Endothelial cell (in vitro differentiated cells): ENCODE data around the gene IL15RA. TPM values are rescaled to one million over a fixed set of nuclear protein-coding genes. Genes with fewer than 3 reads are reported as not detected.

Source experiments
- DNase-seq: peaks from one replicate; pipeline ENCODE4 v3.0.0; 2021; ENCODE audit warnings: low spot score
- H3K27ac Mint-ChIP-seq: one replicate; pipeline ENCODE4 v1.8.0; 2021; ENCODE audit warnings: mixed read lengths, inconsistent platforms; ENCODE audit not compliant: unreplicated experiment
- H3K27me3 Mint-ChIP-seq: one replicate; pipeline ENCODE4 v1.8.0; 2021; ENCODE audit warnings: mild to moderate bottlenecking, moderate library complexity, mixed read lengths, inconsistent platforms; ENCODE audit not compliant: unreplicated experiment
- H3K36me3 Mint-ChIP-seq: one replicate; pipeline ENCODE4 v1.8.0; 2021; ENCODE audit warnings: mild to moderate bottlenecking, low read depth, mixed read lengths, inconsistent platforms; ENCODE audit not compliant: unreplicated experiment
- H3K4me1 Mint-ChIP-seq: one replicate; pipeline ENCODE4 v1.8.0; 2021; ENCODE audit warnings: mild to moderate bottlenecking, mixed read lengths, inconsistent platforms; ENCODE audit not compliant: unreplicated experiment
- H3K4me3 Mint-ChIP-seq: one replicate; pipeline ENCODE4 v1.8.0; 2021; ENCODE audit warnings: mild to moderate bottlenecking, mixed read lengths, inconsistent platforms; ENCODE audit not compliant: unreplicated experiment
- H3K9me3 Mint-ChIP-seq: one replicate; pipeline ENCODE4 v1.8.0; 2021; ENCODE audit warnings: mixed read lengths, inconsistent platforms; ENCODE audit not compliant: unreplicated experiment
- total RNA-seq: library from RNA; stranded (reverse); fragmentation: NEBNext Ultra II Directional; extraction: Animal tissue kit (Norgen Biotek cat#: 25700); gene quantifications from one replicate; pipeline ENCODE4 v1.2.1, GENCODE V29; 2021; ENCODE audit not compliant: unreplicated experiment
- TF ChIP-seq, protein P1 (sequence below): fragments of 200-600 bp; sonication (generic); IDR thresholded peaks from one replicate; pipeline ENCODE4 v1.5.0; 2021; ENCODE audit warnings: antibody characterized with exemption; ENCODE audit not compliant: unreplicated experiment

The IL15RA gene
- total RNA-seq, 1 donor from 2014 or later: 0.97 TPM

- Mint-ChIP-seq H3K4me3 (no peak overlapping the region), H3K4me1 (peaks cover 6% of the 10 kb centered on the region), H3K27ac (no peak overlapping the region), H3K27me3 (peaks cover 2% of the 10 kb centered on the region), H3K9me3 (no peaks in the 10 kb centered on the region), H3K36me3 (peaks cover 25% of the 10 kb centered on the region)
- DNase-seq: peak; percentile 15
- TF ChIP-seq, protein P1, sequence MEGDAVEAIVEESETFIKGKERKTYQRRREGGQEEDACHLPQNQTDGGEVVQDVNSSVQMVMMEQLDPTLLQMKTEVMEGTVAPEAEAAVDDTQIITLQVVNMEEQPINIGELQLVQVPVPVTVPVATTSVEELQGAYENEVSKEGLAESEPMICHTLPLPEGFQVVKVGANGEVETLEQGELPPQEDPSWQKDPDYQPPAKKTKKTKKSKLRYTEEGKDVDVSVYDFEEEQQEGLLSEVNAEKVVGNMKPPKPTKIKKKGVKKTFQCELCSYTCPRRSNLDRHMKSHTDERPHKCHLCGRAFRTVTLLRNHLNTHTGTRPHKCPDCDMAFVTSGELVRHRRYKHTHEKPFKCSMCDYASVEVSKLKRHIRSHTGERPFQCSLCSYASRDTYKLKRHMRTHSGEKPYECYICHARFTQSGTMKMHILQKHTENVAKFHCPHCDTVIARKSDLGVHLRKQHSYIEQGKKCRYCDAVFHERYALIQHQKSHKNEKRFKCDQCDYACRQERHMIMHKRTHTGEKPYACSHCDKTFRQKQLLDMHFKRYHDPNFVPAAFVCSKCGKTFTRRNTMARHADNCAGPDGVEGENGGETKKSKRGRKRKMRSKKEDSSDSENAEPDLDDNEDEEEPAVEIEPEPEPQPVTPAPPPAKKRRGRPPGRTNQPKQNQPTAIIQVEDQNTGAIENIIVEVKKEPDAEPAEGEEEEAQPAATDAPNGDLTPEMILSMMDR: no peak
Observed at GRCh38 chr10:5905854-5906507, 71.4 kb downstream of the IL15RA start.

GRCh38 chr10:5904227-5904626 is 73.1 kb downstream of the IL15RA start:
- Mint-ChIP-seq H3K36me3 (peaks cover 22% of the 10 kb centered on the region), H3K27me3 (no peaks in the 10 kb centered on the region), H3K4me1 (peaks cover 6% of the 10 kb centered on the region), H3K27ac (no peak overlapping the region), H3K9me3 (no peaks in the 10 kb centered on the region), H3K4me3 (no peak overlapping the region)
- TF ChIP-seq, protein P1: no peak
- DNase-seq: no peak

DNA sequence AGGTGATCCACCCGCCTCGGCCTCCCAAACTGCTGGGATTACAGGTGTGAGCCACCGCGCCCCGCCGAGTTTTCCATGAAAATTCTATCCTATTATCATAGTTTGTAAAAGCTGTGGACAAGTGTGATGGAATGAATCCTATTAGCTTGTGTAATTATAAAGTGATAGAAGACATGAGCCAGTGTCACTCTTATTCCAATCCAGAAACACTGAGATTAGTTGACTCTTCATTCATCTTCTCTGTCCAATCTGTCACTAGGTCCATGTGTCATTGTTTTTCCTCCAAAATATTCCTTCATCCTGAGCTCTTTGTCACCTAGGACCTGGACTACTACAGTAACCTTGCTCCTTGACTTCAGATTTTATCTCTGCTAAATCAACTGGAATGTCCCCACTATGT is 73.8 kb downstream of the IL15RA start:
- DNase-seq: no peak
- no peak overlapping the region for H3K27ac Mint-ChIP-seq
- peaks cover 17% of the 10 kb centered on the region for H3K36me3 Mint-ChIP-seq

GRCh38 chr10:5902511-5903274 is 74.7 kb downstream of the IL15RA start:
- Mint-ChIP-seq H3K9me3 (no peaks in the 10 kb centered on the region), H3K27me3 (no peaks in the 10 kb centered on the region), H3K36me3 (peaks cover 17% of the 10 kb centered on the region), H3K4me1 (peaks cover 6% of the 10 kb centered on the region), H3K4me3 (no peak overlapping the region), H3K27ac (no peak overlapping the region)
- no peak for DNase-seq
- TF ChIP-seq, protein P1: no peak

More for the DNA sequence above, 73.8 kb downstream of the IL15RA start:
- Mint-ChIP-seq H3K4me3 (no peak overlapping the region), H3K27me3 (no peaks in the 10 kb centered on the region), H3K4me1 (peaks cover 6% of the 10 kb centered on the region), H3K9me3 (no peaks in the 10 kb centered on the region)
- TF ChIP-seq, protein P1: no peak

Other genes starting within 250 kb of the IL15RA start
- gene GDI2, start 164.1 kb downstream of the IL15RA start, total RNA-seq: 320 TPM
- 6.6 TPM for gene ANKRD16, start 87.7 kb downstream of the IL15RA start, total RNA-seq
- gene FBH1, start 87.3 kb downstream of the IL15RA start, total RNA-seq: 95.2 TPM
- gene IL2RA, start 84.8 kb upstream of the IL15RA start, total RNA-seq: not detected
- 113 TPM for gene RBM17, start 111.5 kb upstream of the IL15RA start, total RNA-seq
- 32.3 TPM for gene PFKFB3, start 225.4 kb upstream of the IL15RA start, total RNA-seq